ENCODE results near the gene RBM20.

DNA sequence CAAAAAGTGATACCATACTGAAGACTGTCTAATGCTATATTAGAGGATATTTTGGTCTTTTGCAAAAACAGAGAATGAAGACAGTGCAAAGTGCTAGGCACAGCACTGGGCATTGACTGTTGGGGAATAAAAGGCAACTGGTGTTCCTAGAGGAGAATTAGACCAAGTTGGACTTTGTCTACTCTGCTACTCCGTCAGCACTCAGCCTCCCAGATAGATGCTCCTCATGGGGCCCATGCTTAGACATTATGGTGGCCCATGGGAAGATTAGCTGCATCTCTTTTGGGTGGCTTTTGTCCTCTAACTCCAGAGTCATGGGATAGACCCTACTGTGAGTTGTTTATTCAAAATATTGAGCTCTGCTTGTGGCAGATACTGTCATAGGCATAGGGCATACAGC, 113.5 kb downstream of the RBM20 start:
- TF ChIP-seq CTCF (IDR thresholded peaks at IDR 0.05; ENCODE audit: poor library complexity) (no peak), EZH2 (IDR thresholded peaks at IDR 0.05; ENCODE audit: borderline replicate concordance) (no peak), EZH2phosphoT487 (IDR thresholded peaks at IDR 0.05; ENCODE audit: low read depth, severe bottlenecking, unreplicated experiment) (no peak)

Measured in hepatocyte (in vitro differentiated cells).